HG03460 (cell line): Measurements from ENCODE around the gene RIPOR3.
"Not testable (repeated sequence)": the region's sequence is repeated elsewhere in the genome, so short reads cannot be mapped to it uniquely, and the experiment has no call there.

Experiments used
- ATAC-seq: cut with Tn5 transposase; IDR thresholded peaks from one replicate; pipeline ENCODE4 v1.9.1; 2021; ENCODE audit not compliant: unreplicated experiment

Gene RIPOR3

DNA sequence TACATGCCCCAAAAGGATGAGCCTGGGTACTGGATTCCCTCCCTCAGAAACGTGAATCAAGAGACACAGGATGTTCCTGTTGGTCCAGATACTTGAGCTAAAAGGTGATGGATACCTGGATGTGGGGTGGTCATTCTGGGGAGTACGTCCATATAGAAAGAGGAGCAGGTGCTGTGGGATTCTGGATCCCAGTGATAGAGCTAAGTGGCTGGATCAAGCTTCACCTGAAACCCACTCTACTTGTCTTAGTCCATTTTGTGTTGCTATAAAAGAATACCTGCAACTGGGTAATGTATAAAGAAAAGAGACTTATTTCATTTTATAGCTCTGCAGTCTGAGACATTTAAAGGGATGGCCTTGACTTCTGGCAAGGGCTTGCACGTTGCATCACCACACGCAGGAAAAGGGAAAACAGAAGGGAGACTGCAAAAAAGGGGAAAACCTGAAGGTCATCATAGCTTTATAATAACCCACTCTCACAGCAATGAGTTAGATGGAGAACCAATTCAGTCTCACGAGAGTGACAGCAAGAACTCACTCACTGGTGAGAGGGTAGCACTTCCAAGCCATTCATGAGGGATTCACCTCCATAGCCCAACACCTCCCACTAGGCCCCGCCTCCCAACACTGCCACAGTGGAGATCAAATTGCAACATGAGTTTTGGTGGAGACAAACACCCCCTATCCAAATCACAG is 31.2 kb downstream of the RIPOR3 start:
- ATAC-seq = no peak

GRCh38 chr20:50658804-50659380 is 32.5 kb downstream of the RIPOR3 start:
- no peak for ATAC-seq

DNA sequence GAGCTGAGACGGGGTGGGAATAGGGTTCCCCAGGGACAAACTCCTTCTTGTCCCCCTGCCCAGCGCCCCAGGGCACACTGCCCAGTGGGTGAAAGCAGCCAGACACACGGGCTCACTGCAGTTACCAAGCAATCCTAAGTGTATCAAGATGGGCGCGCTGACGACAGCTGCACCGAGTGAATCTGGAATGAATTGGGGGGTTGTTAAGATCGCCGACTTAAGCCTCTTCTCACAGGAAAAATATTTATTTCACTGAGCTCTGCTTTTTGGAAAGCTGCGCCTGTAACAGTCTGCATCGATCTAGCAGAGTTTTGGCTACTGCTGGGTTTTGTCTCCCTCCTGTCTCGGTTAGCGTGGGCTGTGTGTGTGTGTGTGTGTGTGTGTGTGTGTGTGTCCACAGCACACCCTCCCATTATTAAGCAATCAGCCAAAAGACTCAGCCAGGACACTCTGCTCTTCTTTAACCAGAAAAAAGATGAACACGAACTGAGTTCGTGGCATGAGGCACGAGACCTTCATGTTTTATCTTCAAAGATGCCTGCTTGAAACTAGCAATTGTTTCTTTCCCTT is 35.9 kb downstream of the RIPOR3 start:
- no peak for ATAC-seq

- ATAC-seq = no peak
Measured at GRCh38 chr20:50654904-50655303, 36.4 kb downstream of the RIPOR3 start.

DNA sequence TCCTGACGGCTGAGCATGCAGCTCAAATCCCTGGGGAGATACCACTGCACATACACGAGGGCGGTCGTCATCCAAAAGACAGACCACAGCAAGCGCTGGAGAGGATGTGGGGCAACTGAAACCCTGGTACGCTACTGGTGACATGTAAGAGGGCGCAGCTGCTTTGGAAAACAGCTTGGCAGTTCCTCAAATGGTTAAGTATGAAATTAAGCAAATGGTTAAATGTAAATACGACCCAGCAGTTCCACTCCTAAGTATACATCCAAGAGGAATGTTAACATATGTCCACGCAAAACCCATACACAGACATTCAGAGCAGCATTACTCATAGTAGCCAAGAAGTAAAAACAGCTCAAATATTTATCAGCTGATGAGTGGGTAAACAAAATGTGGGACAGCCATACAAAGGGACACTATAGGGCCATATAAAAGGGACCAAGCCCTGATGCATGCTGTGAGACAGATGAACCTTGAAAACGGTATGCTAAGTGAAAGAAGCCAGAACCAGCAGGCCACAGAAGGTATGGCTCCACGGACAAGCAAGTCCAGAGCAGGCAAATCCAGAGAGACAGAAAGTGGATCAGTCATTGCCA is 38.5 kb downstream of the RIPOR3 start:
- ATAC-seq = no peak

GRCh38 chr20:50651676-50652075 is 39.7 kb downstream of the RIPOR3 start:
- no peak for ATAC-seq

GRCh38 chr20:50649590-50649989 is 41.8 kb downstream of the RIPOR3 start:
- no peak for ATAC-seq

DNA sequence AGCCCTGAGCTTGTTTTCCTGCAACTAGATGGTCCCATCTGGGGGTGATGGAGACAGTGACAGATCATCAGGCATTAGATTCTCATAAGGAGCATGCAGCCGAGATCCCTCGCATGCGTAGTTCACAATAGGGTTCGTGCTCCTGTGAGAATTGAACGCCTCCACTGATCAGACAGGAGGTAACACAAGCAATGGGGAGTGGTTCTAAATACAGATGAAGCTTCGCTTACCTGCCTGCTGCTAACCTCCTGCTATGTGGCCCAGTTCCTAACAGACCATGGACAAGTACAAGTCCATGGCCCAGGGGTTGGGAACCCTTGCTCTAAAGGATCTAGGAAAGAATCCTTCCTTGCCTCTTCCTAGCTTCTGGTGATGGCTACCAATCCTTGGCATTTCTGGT is 42.7 kb downstream of the RIPOR3 start:
- ATAC-seq = no peak

DNA sequence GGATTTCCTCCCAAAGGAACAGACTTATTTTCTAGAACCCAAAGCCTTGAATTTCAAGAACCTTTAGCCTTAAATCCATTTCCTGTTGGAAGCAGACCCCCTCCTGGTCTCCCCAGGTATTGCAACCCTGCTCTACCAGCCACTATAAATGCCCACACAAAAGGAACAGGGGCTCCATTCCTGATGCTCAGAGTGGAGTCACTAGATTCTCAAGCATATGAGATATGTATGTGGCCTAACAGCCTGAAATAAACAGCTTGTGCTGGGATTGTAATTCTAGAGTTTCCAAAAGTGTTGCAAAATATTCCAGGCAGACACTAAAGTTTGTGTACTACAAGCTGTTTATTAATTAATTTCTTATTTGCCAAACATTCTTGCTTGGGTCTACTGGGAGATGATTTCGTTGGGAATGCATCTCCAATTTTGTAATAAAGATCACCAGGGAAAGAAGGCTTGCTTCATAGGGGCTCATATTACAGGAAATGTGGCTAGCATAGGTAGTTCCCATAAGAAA is 44.8 kb downstream of the RIPOR3 start:
- no peak for ATAC-seq

- ATAC-seq = no peak
Measured at GRCh38 chr20:50645253-50646068, 45.9 kb downstream of the RIPOR3 start.

- ATAC-seq = no peak
Measured at GRCh38 chr20:50642288-50642803, 49.0 kb downstream of the RIPOR3 start.

DNA sequence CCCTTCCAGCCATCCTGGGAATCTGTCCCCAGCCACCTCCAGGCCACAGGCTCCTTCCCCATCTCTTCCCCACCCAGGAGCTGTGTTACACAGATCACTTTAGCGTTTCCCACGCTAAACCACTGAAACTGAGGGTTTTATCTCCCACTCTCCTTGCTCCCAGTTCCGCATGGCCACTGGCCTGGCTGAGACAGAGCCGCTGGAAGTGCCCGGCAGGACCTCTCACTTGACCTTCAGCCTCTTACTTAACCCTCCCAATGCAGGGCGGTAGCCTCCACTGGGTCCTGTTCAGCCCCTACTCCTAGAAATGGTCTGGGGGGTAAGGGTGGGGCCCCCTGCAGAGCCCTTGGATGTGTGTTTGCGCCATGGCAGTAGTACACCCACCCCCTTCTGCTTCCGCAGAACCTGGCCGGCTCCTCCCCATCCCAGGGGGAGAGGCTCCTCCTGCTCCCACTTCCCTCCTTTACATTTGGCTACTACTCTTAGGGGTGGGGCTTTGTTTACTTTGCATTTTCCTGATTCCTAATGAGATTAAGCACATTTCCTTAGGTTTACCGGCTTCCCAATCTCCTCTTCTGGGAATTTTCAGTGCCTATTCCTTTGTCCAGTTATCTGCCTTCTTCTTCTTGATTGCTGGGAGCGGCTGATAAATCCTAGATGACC is 49.6 kb downstream of the RIPOR3 start:
- not testable (repeated sequence) for ATAC-seq

DNA sequence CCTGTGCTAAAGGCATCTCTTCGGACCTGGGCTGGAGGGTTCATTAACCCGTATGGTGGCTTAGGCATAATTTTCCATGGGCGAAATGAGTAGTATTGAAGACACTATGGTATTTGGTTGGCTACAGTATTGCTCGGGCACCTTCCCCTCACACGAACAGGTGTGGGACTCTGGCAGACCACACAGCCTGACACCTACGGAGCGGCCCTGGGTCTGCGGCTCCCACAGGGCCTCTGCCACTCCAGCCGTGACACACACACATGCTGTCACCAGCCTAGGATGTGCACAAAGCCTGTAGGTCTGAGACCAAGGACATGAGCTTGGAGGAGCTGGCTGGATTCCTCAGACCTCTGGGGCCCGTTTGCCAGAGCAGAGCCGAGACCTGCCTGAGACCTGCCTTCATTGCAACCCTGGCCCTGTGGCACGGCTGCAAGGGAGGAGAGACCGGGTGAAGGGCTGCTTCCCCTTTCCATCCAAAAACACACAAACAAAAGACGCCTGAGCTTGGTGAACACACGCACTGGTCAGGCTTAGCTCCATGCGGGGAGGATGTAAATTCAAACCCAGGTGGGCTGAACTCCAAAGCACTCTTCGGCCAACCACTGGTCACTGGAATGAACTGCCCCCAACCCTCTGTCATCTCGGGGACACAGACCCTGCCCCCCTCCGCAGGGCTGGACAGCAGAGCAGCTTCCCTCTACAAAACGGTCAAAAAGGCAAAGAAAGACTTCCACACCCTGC is 51.2 kb downstream of the RIPOR3 start:
- ATAC-seq = not testable (repeated sequence)

GRCh38 chr20:50638015-50638847 is 53.1 kb downstream of the RIPOR3 start:
- ATAC-seq = not testable (repeated sequence)

- ATAC-seq = no peak
Measured at GRCh38 chr20:50636601-50637540, 54.5 kb downstream of the RIPOR3 start.

GRCh38 chr20:50635676-50636600 is 55.4 kb downstream of the RIPOR3 start:
- ATAC-seq = no peak
